ENCODE results near the gene SRMS.

SRMS gene

GRCh38 chr20:63557481-63557891 lies 9.9 kb upstream of the SRMS start:
- H3K4me3 ChIP-seq (ENCODE audit: low read length, poor library complexity, severe bottlenecking), result no peak overlapping the region
- no peak overlapping the region for H2AFZ ChIP-seq (ENCODE audit: low read length)
- no peaks in the 10 kb centered on the region for H3K9me3 ChIP-seq (ENCODE audit: insufficient read depth, low read depth, low read length)
- peaks cover 14% of the 10 kb centered on the region for H3K4me1 ChIP-seq (ENCODE audit: insufficient read depth, low read length, poor library complexity, severe bottlenecking)
- TF ChIP-seq, protein P1, sequence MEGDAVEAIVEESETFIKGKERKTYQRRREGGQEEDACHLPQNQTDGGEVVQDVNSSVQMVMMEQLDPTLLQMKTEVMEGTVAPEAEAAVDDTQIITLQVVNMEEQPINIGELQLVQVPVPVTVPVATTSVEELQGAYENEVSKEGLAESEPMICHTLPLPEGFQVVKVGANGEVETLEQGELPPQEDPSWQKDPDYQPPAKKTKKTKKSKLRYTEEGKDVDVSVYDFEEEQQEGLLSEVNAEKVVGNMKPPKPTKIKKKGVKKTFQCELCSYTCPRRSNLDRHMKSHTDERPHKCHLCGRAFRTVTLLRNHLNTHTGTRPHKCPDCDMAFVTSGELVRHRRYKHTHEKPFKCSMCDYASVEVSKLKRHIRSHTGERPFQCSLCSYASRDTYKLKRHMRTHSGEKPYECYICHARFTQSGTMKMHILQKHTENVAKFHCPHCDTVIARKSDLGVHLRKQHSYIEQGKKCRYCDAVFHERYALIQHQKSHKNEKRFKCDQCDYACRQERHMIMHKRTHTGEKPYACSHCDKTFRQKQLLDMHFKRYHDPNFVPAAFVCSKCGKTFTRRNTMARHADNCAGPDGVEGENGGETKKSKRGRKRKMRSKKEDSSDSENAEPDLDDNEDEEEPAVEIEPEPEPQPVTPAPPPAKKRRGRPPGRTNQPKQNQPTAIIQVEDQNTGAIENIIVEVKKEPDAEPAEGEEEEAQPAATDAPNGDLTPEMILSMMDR (conservative IDR thresholded peaks at IDR 0.05; ENCODE audit: low read length), result no peak
- TF ChIP-seq EZH2phosphoT487 (IDR thresholded peaks at IDR 0.05; ENCODE audit: borderline replicate concordance), result no peak
- H3K4me2 ChIP-seq (ENCODE audit: low read depth, low read length, poor library complexity, severe bottlenecking), result no peak overlapping the region
- H3K9me2 ChIP-seq (replicated peaks; ENCODE audit: low read depth, low read length), result no peaks in the 10 kb centered on the region
- H4K20me1 ChIP-seq (ENCODE audit: insufficient read depth, low read length, poor library complexity, severe bottlenecking), result no peaks in the 10 kb centered on the region
- no peak overlapping the region for H3K9ac ChIP-seq (ENCODE audit: low read depth, low read length, poor library complexity, severe bottlenecking)
- no peaks in the 10 kb centered on the region for H3K36me3 ChIP-seq (ENCODE audit: insufficient read depth, low read length)
- no peaks in the 10 kb centered on the region for H3F3A ChIP-seq (ENCODE audit: low read depth)
- H3K27me3 ChIP-seq (ENCODE audit: insufficient read depth, low read length, poor library complexity, severe bottlenecking), result no peaks in the 10 kb centered on the region
- no peaks in the 10 kb centered on the region for H3K79me2 ChIP-seq (ENCODE audit: insufficient read depth, low read length)

DNA sequence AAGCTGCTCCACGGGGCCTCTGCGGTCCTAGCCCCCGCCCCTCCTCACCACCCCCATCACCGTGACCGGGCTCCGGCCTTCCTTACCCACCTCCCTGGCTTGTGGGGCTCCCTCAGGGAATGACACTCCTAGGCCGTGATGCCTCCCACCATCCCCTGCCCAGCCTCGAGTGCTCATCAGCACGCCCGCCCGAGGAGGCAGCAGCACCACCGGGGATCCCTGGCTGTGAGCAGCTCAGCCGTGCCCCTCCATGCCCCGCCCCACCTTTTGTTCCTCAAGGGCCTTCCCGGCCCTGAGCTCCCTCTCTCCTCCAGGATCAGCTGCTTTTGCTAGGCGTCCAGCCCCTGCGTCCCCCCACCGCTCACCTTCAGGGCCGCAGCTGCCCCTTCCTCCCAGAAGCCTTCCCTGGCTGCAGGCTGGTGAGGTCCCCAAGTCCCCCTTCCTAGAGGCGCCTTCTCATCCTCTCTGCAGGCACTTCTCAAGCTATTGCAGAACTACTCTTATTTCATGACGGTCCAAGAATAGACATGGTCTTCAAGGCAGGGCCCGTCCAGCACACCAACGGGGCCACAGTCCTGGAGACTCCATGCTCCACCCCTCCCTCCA lies 9.4 kb upstream of the SRMS start:
- Histone ChIP-seq H2AFZ (ENCODE audit: low read length) (no peak overlapping the region), H3K4me3 (ENCODE audit: low read length, poor library complexity, severe bottlenecking) (no peak overlapping the region), H3F3A (ENCODE audit: low read depth) (no peaks in the 10 kb centered on the region), H3K4me1 (ENCODE audit: insufficient read depth, low read length, poor library complexity, severe bottlenecking) (peaks cover 19% of the 10 kb centered on the region), H3K9me3 (ENCODE audit: insufficient read depth, low read depth, low read length) (no peaks in the 10 kb centered on the region), H4K20me1 (ENCODE audit: insufficient read depth, low read length, poor library complexity, severe bottlenecking) (no peaks in the 10 kb centered on the region), H3K36me3 (ENCODE audit: insufficient read depth, low read length) (no peaks in the 10 kb centered on the region), H3K9me2 (replicated peaks; ENCODE audit: low read depth, low read length) (no peaks in the 10 kb centered on the region), H3K79me2 (ENCODE audit: insufficient read depth, low read length) (no peaks in the 10 kb centered on the region), H3K4me2 (ENCODE audit: low read depth, low read length, poor library complexity, severe bottlenecking) (no peak overlapping the region), H3K9ac (ENCODE audit: low read depth, low read length, poor library complexity, severe bottlenecking) (no peak overlapping the region), H3K27me3 (ENCODE audit: insufficient read depth, low read length, poor library complexity, severe bottlenecking) (no peaks in the 10 kb centered on the region)
- no peak for TF ChIP-seq EZH2phosphoT487 (IDR thresholded peaks at IDR 0.05; ENCODE audit: borderline replicate concordance)
- TF ChIP-seq, protein P1 (conservative IDR thresholded peaks at IDR 0.05; ENCODE audit: low read length), result no peak

- Histone ChIP-seq H4K20me1 (ENCODE audit: insufficient read depth, low read length, poor library complexity, severe bottlenecking) (no peaks in the 10 kb centered on the region), H3K9ac (ENCODE audit: low read depth, low read length, poor library complexity, severe bottlenecking) (no peak overlapping the region), H3K27me3 (ENCODE audit: insufficient read depth, low read length, poor library complexity, severe bottlenecking) (no peaks in the 10 kb centered on the region), H2AFZ (ENCODE audit: low read length) (no peak overlapping the region), H3K4me3 (ENCODE audit: low read length, poor library complexity, severe bottlenecking) (no peak overlapping the region), H3K9me3 (ENCODE audit: insufficient read depth, low read depth, low read length) (no peaks in the 10 kb centered on the region), H3K4me1 (ENCODE audit: insufficient read depth, low read length, poor library complexity, severe bottlenecking) (peaks cover 24% of the 10 kb centered on the region), H3K79me2 (ENCODE audit: insufficient read depth, low read length) (no peaks in the 10 kb centered on the region), H3K4me2 (ENCODE audit: low read depth, low read length, poor library complexity, severe bottlenecking) (no peak overlapping the region), H3F3A (ENCODE audit: low read depth) (no peaks in the 10 kb centered on the region), H3K36me3 (ENCODE audit: insufficient read depth, low read length) (no peaks in the 10 kb centered on the region), H3K9me2 (replicated peaks; ENCODE audit: low read depth, low read length) (no peaks in the 10 kb centered on the region)
- TF ChIP-seq, protein P1 (conservative IDR thresholded peaks at IDR 0.05; ENCODE audit: low read length), result no peak
- no peak for TF ChIP-seq EZH2phosphoT487 (IDR thresholded peaks at IDR 0.05; ENCODE audit: borderline replicate concordance)
Observed at GRCh38 chr20:63555661-63556381, 8.3 kb upstream of the SRMS start.

Data from Loucy (cell line).